ENCODE results near the gene TLE4.

GRCh38 chr9:79644601-79645000 lies 72.8 kb downstream of the TLE4 start:
- TF ChIP-seq CTCF (IDR thresholded peaks at IDR 0.05): no peak
- no peak for TF ChIP-seq POLR2A (IDR thresholded peaks at IDR 0.05)
- no peak for TF ChIP-seq POLR2AphosphoS5 (IDR thresholded peaks at IDR 0.05)

All from breast epithelium (tissue), 3 donors.